NAMALWA (cell line): ENCODE measurements around the gene RAD51B.
A peak's percentile ranks its signal among the peaks of the same experiment; 100 is the strongest.
"Not testable (repeated sequence)": the region's sequence is repeated elsewhere in the genome, so short reads cannot be mapped to it uniquely, and the experiment has no call there.

Experiments used
- DNase-seq: peaks from one replicate; pipeline ENCODE4 v3.0.0-alpha.2; 2015; ENCODE audit warnings: low spot score

RAD51B gene

GRCh38 chr14:68253160-68253780, 433.7 kb downstream of the RAD51B start:
- DNase-seq = no peak

DNA sequence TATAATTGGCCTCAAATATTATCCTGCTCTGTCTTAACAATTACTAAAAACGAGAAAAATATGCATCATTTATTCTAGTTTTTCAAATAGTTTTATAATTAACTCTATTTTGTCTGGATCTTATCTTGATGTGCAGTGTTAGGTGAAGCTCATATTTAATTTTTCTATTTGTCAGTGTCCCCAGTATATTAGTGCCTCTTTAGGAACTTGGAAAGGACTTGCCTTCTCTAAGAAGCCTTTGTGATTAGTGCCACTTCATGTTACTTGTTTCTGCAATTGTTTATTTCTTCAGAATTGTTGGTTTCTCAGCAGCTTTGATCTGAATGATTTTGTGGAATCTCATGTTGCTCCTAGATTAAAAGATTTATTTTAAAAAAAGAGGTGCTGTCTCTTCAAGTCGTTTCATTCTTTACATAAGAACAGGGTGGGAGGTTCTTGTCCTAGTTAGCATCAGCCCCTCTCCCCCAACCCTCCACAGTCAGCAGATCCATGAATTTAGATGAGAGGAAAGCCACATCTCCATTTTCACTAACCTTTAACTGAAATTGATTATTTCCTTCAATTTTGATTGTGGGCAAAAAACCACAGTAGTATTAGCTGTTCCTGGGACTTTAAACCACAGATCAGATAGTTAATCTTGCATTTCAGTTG, 434.4 kb downstream of the RAD51B start:
- no peak for DNase-seq

GRCh38 chr14:68254669-68255527, 435.3 kb downstream of the RAD51B start:
- no peak for DNase-seq

- no peak for DNase-seq
These were observed 436.2 kb downstream of the RAD51B start for GRCh38 chr14:68255693-68256178.

DNA sequence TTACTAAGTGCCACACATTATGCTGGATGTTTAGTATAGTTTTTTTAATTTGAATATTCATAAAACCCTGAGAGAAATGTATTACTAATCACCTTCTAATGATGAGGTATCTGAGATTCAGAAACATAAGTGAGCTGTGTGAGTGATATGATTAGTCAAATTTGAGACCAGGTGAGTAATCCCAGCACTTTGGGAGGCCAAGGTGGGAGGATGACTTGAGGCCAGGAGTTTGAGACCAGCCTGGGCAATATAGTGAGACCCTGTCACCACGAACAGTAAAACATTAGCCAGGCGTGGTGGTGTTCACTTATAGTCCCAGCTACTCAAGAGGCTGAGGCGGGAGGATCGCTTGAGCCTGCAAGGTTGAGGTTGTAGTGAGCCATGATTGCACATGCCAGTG, 438.4 kb downstream of the RAD51B start:
- no peak for DNase-seq

DNA sequence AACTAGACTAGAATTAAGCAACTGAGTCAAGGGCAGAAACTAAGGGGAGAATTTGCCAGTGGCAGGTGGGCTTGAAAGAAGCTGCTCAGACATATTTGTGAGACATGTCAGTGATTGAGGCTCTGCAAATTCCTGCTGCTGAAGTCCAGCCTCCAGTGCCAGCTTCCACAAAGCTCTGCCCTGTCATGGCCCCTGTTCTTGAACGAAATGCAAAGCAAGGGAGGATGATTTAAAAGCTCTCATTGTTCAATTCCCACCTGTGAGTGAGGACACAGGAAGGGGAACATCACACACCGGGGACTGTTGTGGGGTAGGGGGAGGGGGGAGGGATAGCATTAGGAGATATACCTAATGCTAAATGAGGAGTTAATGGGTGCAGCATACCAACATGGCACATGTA, 439.4 kb downstream of the RAD51B start:
- not testable (repeated sequence) for DNase-seq

GRCh38 chr14:68260121-68260520, 440.5 kb downstream of the RAD51B start:
- no peak for DNase-seq

DNA sequence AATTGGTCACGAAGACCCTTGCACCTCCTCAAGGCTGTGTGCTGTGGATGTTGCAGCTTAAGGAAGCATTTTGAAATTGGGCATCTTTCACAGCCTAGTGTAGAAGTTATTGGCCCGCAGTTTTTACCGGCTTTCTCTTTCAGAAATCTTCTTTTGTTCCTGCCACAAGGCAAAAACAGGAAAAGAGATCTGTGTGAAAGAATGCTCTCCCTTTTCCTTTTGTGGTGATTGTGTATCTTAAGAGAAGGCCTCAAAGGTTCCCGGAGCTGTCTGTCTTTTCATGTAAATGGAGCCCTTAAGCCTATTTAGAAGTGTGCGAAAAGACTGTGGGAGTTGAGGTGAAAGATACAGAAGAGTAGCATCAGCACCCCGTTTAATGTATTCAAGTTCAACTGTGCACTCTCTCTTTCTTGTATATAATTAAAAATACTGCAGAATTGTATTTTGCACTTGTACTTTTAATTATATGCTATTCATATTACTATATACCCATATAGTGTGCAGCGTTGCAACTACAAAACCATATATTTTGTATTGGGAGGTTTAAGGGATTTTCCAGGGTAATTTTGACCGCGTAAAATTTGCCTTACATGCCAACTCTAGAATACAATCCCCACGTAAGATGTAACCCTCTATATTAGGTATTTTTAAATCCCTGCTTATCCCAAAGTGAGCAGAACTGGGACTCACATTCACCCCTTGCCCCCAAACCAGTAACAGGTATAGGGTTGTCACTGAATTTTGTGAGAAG, 441.7 kb downstream of the RAD51B start:
- no peak for DNase-seq

DNA sequence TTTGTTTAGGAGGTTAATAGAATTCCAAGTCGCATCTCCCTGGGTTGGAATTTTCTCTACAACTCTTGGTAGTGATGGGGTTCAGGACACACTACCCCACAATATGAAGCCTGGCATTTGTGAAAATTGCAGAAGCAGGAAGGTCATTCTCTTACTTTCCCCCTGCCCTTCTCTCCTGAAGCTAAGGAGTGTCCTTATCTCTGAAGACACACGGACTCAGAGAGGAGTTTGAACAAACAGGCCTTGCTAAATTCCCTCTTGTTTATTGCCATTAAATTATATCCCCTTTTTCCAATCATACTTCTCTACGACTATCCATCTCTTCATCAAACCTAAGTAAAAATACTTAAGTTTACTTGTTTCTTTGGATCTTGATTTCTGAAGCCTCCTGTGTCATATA, 443.0 kb downstream of the RAD51B start:
- no peak for DNase-seq

- no peak for DNase-seq
These were observed 444.1 kb downstream of the RAD51B start for GRCh38 chr14:68263563-68264259.

- DNase-seq = no peak
These were observed 444.6 kb downstream of the RAD51B start for GRCh38 chr14:68264260-68264569.

DNA sequence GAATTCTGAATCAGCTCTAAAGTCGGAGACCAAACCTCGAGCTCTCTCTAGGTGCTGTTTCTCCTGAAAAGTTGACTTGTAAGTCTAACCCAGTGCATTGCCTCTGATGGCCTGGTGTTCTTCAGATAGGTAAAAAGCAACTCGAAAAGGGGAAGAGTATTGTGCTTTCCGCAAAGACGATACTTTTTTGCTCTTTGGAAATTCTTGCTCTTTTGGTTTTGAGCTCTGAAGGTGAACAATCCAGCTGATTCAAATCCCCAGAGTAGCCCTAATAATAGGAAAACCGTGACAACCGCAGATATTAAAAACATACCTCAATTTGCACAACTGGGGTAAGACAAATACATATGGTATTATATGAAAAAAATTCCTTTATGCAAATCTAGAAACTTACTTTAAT, 447.4 kb downstream of the RAD51B start:
- peak; percentile 40 for DNase-seq

GRCh38 chr14:68268197-68268596, 448.6 kb downstream of the RAD51B start:
- DNase-seq = peak; percentile 89

GRCh38 chr14:68268719-68269118, 449.1 kb downstream of the RAD51B start:
- no peak for DNase-seq

GRCh38 chr14:68269136-68269927, 449.8 kb downstream of the RAD51B start:
- no peak for DNase-seq

GRCh38 chr14:68270342-68270741, 450.8 kb downstream of the RAD51B start:
- no peak for DNase-seq

DNA sequence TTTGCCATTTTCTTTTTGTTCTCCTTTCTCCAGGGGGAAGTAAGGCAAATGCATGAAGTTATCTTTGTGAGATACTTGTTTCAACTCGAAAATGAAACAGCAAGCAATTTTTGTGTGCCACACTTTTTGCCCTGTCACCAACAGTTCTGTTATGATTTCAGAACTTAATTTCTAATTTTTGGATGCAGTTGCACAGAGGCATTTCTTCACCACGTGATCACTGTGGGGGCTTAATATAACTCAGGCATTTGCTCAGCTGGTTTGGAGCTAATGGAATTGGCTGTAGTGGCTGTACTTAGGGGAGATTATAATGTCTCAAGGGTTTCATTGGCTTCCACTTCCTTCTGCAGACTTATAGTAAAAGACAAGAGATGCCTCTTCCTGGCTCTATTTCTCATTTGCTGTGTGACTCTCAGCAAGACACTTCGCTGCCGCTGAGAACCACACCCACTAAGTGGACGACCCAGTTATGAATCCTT, 452.4 kb downstream of the RAD51B start:
- peak; percentile 25 for DNase-seq

DNA sequence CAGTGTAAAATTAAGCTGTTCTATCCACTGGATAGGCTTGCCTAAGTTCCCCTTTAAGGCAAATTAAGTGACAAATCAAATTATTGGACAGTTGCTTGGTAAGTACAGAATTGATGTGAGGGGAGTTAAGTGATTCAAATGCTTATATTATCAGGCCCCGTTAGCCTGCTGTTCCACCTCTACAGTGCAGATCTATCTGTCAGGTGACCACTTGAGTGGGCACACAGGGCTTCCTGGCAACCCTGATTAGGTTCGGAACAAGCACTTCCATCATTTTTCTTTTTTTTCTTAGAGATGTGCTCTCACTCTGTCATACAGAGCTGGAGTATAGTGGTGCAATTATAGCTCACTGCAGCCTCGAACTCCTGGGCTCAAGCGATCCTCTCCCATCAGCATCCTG, 453.8 kb downstream of the RAD51B start:
- no peak for DNase-seq

- DNase-seq = peak; percentile 32
These were observed 455.1 kb downstream of the RAD51B start for GRCh38 chr14:68274725-68275124.

- peak; percentile 20 for DNase-seq
These were observed 459.2 kb downstream of the RAD51B start for GRCh38 chr14:68278576-68279436.
